Breast epithelium (tissue), 3 donors: ENCODE data around the gene TCF4.

Experiments used
- POLR2A ChIP-seq: fragments of 450-650 bp; IDR thresholded peaks from one replicate; pipeline ENCODE4 v1.6.1; 2016; ENCODE audit warnings: antibody characterized with exemption, mild to moderate bottlenecking, moderate library complexity
- POLR2AphosphoS5 ChIP-seq, 3 donors: sonication (generic); formaldehyde crosslinking; IDR thresholded peaks; one replicate each; pipeline ENCODE4 v1.6.1; 2017; ENCODE audit warnings: antibody characterized with exemption in 3 of 3
- TF ChIP-seq, protein P1 (sequence below), 3 donors: fragments of 450-650 bp; IDR thresholded peaks; one replicate each; pipeline ENCODE4 v1.5.1; 2016 to 2017; ENCODE audit warnings: antibody characterized with exemption in 3 of 3, mild to moderate bottlenecking in 3 of 3, moderate library complexity in 3 of 3

DNA sequence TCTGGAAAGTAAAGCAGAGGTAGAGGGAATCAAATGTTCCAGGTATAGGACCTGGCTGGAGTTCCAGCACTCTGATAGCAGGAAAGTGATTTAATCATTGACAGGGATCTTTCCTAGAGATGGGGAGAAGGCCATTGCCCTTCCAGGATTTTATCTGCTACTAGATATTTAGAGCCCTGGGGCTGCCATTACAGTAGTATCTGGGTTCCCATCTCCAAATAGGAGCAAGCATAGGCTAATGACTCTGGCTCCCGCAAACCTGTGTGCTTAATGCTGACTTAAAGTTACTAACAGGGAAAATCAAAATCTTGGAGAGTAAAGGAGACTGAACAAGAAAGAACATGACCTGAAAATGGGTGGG, 331.1 kb downstream of the TCF4 start:
- TF ChIP-seq POLR2A: no peak
- TF ChIP-seq, protein P1, sequence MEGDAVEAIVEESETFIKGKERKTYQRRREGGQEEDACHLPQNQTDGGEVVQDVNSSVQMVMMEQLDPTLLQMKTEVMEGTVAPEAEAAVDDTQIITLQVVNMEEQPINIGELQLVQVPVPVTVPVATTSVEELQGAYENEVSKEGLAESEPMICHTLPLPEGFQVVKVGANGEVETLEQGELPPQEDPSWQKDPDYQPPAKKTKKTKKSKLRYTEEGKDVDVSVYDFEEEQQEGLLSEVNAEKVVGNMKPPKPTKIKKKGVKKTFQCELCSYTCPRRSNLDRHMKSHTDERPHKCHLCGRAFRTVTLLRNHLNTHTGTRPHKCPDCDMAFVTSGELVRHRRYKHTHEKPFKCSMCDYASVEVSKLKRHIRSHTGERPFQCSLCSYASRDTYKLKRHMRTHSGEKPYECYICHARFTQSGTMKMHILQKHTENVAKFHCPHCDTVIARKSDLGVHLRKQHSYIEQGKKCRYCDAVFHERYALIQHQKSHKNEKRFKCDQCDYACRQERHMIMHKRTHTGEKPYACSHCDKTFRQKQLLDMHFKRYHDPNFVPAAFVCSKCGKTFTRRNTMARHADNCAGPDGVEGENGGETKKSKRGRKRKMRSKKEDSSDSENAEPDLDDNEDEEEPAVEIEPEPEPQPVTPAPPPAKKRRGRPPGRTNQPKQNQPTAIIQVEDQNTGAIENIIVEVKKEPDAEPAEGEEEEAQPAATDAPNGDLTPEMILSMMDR (IDR thresholded peaks at IDR 0.05): no peak
- no peak for TF ChIP-seq POLR2AphosphoS5 (IDR thresholded peaks at IDR 0.05)
